Measurements from ENCODE around the gene KCTD16.

GRCh38 chr5:144267961-144268513 lies 97.4 kb downstream of the KCTD16 start:
- TF ChIP-seq CTCF (IDR thresholded peaks at IDR 0.05; ENCODE audit: borderline replicate concordance, extremely low read depth, low read length, poor library complexity, severe bottlenecking), result no peak
- no peak for TF ChIP-seq EZH2 (IDR thresholded peaks at IDR 0.05; ENCODE audit: borderline replicate concordance, low read depth, low read length, severe bottlenecking)
